ENCODE measurements around the gene MIPOL1. TPM values are rescaled to one million over a fixed set of nuclear protein-coding genes. Genes with fewer than 3 reads are reported as not detected.
"Not testable (repeated sequence)": the region's sequence is repeated elsewhere in the genome, so short reads cannot be mapped to it uniquely, and the experiment has no call there.

Gene MIPOL1
- total and polyA plus RNA-seq, 2 donors from 2014 or later = 4.4 to 14.8 TPM

GRCh38 chr14:37172936-37173614 lies 24.7 kb upstream of the MIPOL1 start:
- peak overlapping the region in 2 of 3 donors; percentile 74 to 91 for H3K9ac ChIP-seq (ENCODE audit: low read length in 3 of 3)
- DNase-seq = no peak

GRCh38 chr14:37179896-37180502 lies 17.7 kb upstream of the MIPOL1 start:
- TF ChIP-seq CTCF (IDR thresholded peaks at IDR 0.05; ENCODE audit: borderline replicate concordance, extremely low read depth, insufficient read depth) = no peak
- Histone ChIP-seq H3K9me3 (ENCODE audit: control insufficient read depth in 2 of 3, insufficient read depth in 1 of 3, low read length in 3 of 3) (no peaks in the 10 kb centered on the region), H3K4me3 (ENCODE audit: low read length in 3 of 3) (no peak overlapping the region), H3K27me3 (ENCODE audit: control insufficient read depth, insufficient read depth, low read length) (no peaks in the 10 kb centered on the region), H3K27ac (ENCODE audit: low read depth in 2 of 2, low read length in 2 of 2) (no peak overlapping the region), H3K9ac (ENCODE audit: low read length in 3 of 3) (no peak overlapping the region), H3K36me3 (ENCODE audit: control insufficient read depth in 2 of 3, insufficient read depth in 3 of 3, low read length in 3 of 3) (no peaks in the 10 kb centered on the region), H3K4me1 (ENCODE audit: control insufficient read depth in 2 of 3, insufficient read depth in 2 of 3, low read depth in 1 of 3, low read length in 3 of 3) (no peaks in the 10 kb centered on the region)
- DNase-seq (no peak), FAIRE-seq (no peak)
- intact Hi-C loops (cut with DNase I) = no loop called here

More at GRCh38 chr14:37172936-37173614, 24.7 kb upstream of the MIPOL1 start:
- TF ChIP-seq CTCF (IDR thresholded peaks at IDR 0.05; ENCODE audit: borderline replicate concordance, extremely low read depth, insufficient read depth) = no peak
- no peaks in the 10 kb centered on the region for H3K9me3 ChIP-seq (ENCODE audit: control insufficient read depth in 2 of 3, insufficient read depth in 1 of 3, low read length in 3 of 3)
- no peaks in the 10 kb centered on the region for H3K36me3 ChIP-seq (ENCODE audit: control insufficient read depth in 2 of 3, insufficient read depth in 3 of 3, low read length in 3 of 3)
- H3K27me3 ChIP-seq (ENCODE audit: control insufficient read depth, insufficient read depth, low read length) = no peaks in the 10 kb centered on the region
- peak overlapping the region; percentile 80 to 98 (median 86) for H3K4me3 ChIP-seq (ENCODE audit: low read length in 3 of 3)
- peaks cover 0 to 9% (median 2%) of the 10 kb centered on the region in 3 donors for H3K4me1 ChIP-seq (ENCODE audit: control insufficient read depth in 2 of 3, insufficient read depth in 2 of 3, low read depth in 1 of 3, low read length in 3 of 3)
- peak overlapping the region in 1 of 2 donors; percentile 74 for H3K27ac ChIP-seq (ENCODE audit: low read depth in 2 of 2, low read length in 2 of 2)
- intact Hi-C loops (cut with DNase I) = no loop called here
- no peak for FAIRE-seq

- intact Hi-C loops (cut with DNase I); H3K4me1 ChIP-seq (ENCODE audit: control insufficient read depth in 2 of 3, insufficient read depth in 2 of 3, low read depth in 1 of 3, low read length in 3 of 3); H3K36me3 ChIP-seq (ENCODE audit: control insufficient read depth in 2 of 3, insufficient read depth in 3 of 3, low read length in 3 of 3); H3K9me3 ChIP-seq (ENCODE audit: control insufficient read depth in 2 of 3, insufficient read depth in 1 of 3, low read length in 3 of 3); DNase-seq; FAIRE-seq; H3K27ac ChIP-seq (ENCODE audit: low read depth in 2 of 2, low read length in 2 of 2); H3K9ac ChIP-seq (ENCODE audit: low read length in 3 of 3); H3K27me3 ChIP-seq (ENCODE audit: control insufficient read depth, insufficient read depth, low read length); H3K4me3 ChIP-seq (ENCODE audit: low read length in 3 of 3): not testable (repeated sequence)
Measured at GRCh38 chr14:37180886-37181285, 16.9 kb upstream of the MIPOL1 start.

DNA sequence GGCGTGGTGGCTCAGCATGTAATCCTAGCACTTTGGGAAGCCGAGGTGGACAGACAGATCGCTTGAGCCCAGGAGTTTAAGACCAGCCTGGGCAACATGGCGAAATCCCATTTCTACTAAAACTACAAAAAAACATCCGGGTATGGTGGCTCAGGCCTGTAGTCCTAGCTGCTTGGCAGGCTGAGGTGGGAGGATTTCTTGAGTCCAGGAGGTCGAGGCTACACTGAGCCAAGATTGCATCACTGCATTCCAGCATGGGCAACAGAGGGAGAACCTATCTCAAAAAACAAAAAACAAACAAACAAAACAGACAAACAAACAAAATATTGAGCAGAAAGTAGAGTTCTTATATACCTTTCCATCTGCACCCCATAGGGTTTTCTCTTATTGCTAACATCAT lies 16.3 kb upstream of the MIPOL1 start:
- TF ChIP-seq CTCF (IDR thresholded peaks at IDR 0.05; ENCODE audit: borderline replicate concordance, extremely low read depth, insufficient read depth) = no peak
- no peak overlapping the region for H3K9ac ChIP-seq (ENCODE audit: low read length in 3 of 3)
- H3K27ac ChIP-seq (ENCODE audit: low read depth in 2 of 2, low read length in 2 of 2) = no peak overlapping the region
- DNase-seq = no peak
- H3K4me3 ChIP-seq (ENCODE audit: low read length in 3 of 3) = no peak overlapping the region
- H3K9me3 ChIP-seq (ENCODE audit: control insufficient read depth in 2 of 3, insufficient read depth in 1 of 3, low read length in 3 of 3) = no peaks in the 10 kb centered on the region
- no peaks in the 10 kb centered on the region for H3K36me3 ChIP-seq (ENCODE audit: control insufficient read depth in 2 of 3, insufficient read depth in 3 of 3, low read length in 3 of 3)
- no peak for FAIRE-seq
- no peaks in the 10 kb centered on the region for H3K27me3 ChIP-seq (ENCODE audit: control insufficient read depth, insufficient read depth, low read length)
- H3K4me1 ChIP-seq (ENCODE audit: control insufficient read depth in 2 of 3, insufficient read depth in 2 of 3, low read depth in 1 of 3, low read length in 3 of 3) = no peaks in the 10 kb centered on the region
- intact Hi-C loops (cut with DNase I) = no loop called here

DNA sequence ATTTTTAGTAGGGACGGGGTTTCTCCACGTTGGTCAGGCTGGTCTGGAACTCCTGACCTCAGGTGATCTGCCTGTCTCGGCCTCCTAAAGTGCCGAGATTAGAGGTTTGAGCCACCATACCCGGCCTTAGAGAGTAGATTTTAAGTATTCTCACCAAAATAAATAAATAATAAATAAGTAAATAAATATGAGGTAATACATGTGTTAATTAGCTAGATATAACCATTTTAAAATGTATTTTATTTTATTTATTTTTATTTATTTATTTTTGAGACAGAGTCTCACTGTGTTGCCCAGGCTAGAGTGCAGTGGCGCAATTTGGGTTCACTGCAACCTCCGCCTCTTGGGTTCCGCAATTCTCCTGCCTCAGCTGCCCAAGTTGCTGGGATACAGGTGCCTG lies 13.2 kb upstream of the MIPOL1 start:
- H3K9me3 ChIP-seq (ENCODE audit: control insufficient read depth in 2 of 3, insufficient read depth in 1 of 3, low read length in 3 of 3); H3K27me3 ChIP-seq (ENCODE audit: control insufficient read depth, insufficient read depth, low read length); intact Hi-C loops (cut with DNase I); FAIRE-seq; H3K4me1 ChIP-seq (ENCODE audit: control insufficient read depth in 2 of 3, insufficient read depth in 2 of 3, low read depth in 1 of 3, low read length in 3 of 3); H3K9ac ChIP-seq (ENCODE audit: low read length in 3 of 3); H3K4me3 ChIP-seq (ENCODE audit: low read length in 3 of 3); DNase-seq; H3K36me3 ChIP-seq (ENCODE audit: control insufficient read depth in 2 of 3, insufficient read depth in 3 of 3, low read length in 3 of 3); H3K27ac ChIP-seq (ENCODE audit: low read depth in 2 of 2, low read length in 2 of 2): not testable (repeated sequence)
